Trophoblast cell (in vitro differentiated cells and primary cell): ENCODE measurements around the gene COL4A2.

Experiments used
- DNase-seq, 2 donors: peaks; one replicate each; pipeline ENCODE4 v3.0.0-alpha.2; 2016
- H2AFZ ChIP-seq: 2 replicates; pipeline ENCODE4 v1.6.1; 2013; ENCODE audit warnings: low read length, moderate library complexity, mild to moderate bottlenecking; ENCODE audit not compliant: insufficient read depth, poor library complexity
- H2AK5ac ChIP-seq: 2 replicates; pipeline ENCODE4 v1.6.1; 2013; ENCODE audit warnings: mild to moderate bottlenecking, low read length
- H2BK120ac ChIP-seq: 2 replicates; pipeline ENCODE4 v1.6.1; 2013; ENCODE audit warnings: low read length, mild to moderate bottlenecking, moderate library complexity; ENCODE audit not compliant: insufficient read depth, poor library complexity
- H2BK12ac ChIP-seq: 2 replicates; pipeline ENCODE4 v1.6.1; 2013; ENCODE audit warnings: mild to moderate bottlenecking, low read length, moderate library complexity
- H2BK5ac ChIP-seq: 2 replicates; pipeline ENCODE4 v1.6.1; 2013; ENCODE audit warnings: low read length, low read depth, moderate library complexity, mild to moderate bottlenecking; ENCODE audit not compliant: poor library complexity
- H3K14ac ChIP-seq: 2 replicates; pipeline ENCODE4 v1.6.1; 2013; ENCODE audit warnings: mild to moderate bottlenecking, low read length
- H3K18ac ChIP-seq: 2 replicates; pipeline ENCODE4 v1.6.1; 2013; ENCODE audit warnings: mild to moderate bottlenecking, low read length
- H3K23ac ChIP-seq: 2 replicates; pipeline ENCODE4 v1.6.1; 2013; ENCODE audit warnings: low read length
- H3K27ac ChIP-seq: 2 replicates; pipeline ENCODE4 v1.5.1; 2013; ENCODE audit warnings: low read depth, mild to moderate bottlenecking, inconsistent platforms, low read length, moderate library complexity
- H3K27me3 ChIP-seq: 2 replicates; pipeline ENCODE4 v1.6.1; 2013; ENCODE audit warnings: inconsistent platforms, mild to moderate bottlenecking, low read length, moderate library complexity; ENCODE audit not compliant: insufficient read depth
- H3K36me3 ChIP-seq, 2 experiments: 1 replicate in 1 of 2; 2 replicates in 1 of 2; pipeline ENCODE4 v1.6.1; 2013; ENCODE audit warnings: low read length in 2 of 2, mild to moderate bottlenecking in 2 of 2, moderate library complexity in 1 of 2; ENCODE audit not compliant: insufficient read depth in 2 of 2, control insufficient read depth in 1 of 2
- H3K4ac ChIP-seq: 2 replicates; pipeline ENCODE4 v1.6.1; 2013; ENCODE audit warnings: low read depth, mild to moderate bottlenecking, low read length, moderate library complexity
- H3K4me1 ChIP-seq, 2 experiments: 1 replicate in 1 of 2; 2 replicates in 1 of 2; pipeline ENCODE4 v1.6.1; 2013; ENCODE audit warnings: low read length in 2 of 2, mild to moderate bottlenecking in 2 of 2, moderate library complexity in 1 of 2; ENCODE audit not compliant: insufficient read depth in 2 of 2, control insufficient read depth in 1 of 2
- H3K4me2 ChIP-seq: 2 replicates; pipeline ENCODE4 v1.6.1; 2013; ENCODE audit warnings: inconsistent platforms, mild to moderate bottlenecking, low read length, moderate library complexity
- H3K4me3 ChIP-seq: 2 replicates; pipeline ENCODE4 v1.5.1; 2013; ENCODE audit warnings: mild to moderate bottlenecking, low read depth, low read length, inconsistent platforms
- H3K79me1 ChIP-seq: one replicate; pipeline ENCODE4 v1.6.1; 2013; ENCODE audit warnings: low read length
- H3K79me2 ChIP-seq: 2 replicates; pipeline ENCODE4 v1.6.1; 2013; ENCODE audit warnings: low read length, mild to moderate bottlenecking; ENCODE audit not compliant: control insufficient read depth, insufficient read depth, poor library complexity
- H3K9ac ChIP-seq: 2 replicates; pipeline ENCODE4 v1.6.1; 2013; ENCODE audit warnings: mild to moderate bottlenecking, low read length
- H3K9me3 ChIP-seq: 2 replicates; pipeline ENCODE4 v1.6.1; 2013; ENCODE audit warnings: low read depth, mild to moderate bottlenecking, control low read depth, inconsistent platforms, low read length; ENCODE audit not compliant: insufficient read depth
- H4K12ac ChIP-seq: 2 replicates; pipeline ENCODE4 v1.6.1; 2013; ENCODE audit warnings: low read depth, mild to moderate bottlenecking, low read length, moderate library complexity
- H4K8ac ChIP-seq: 2 replicates; pipeline ENCODE4 v1.6.1; 2013; ENCODE audit warnings: low read depth, mild to moderate bottlenecking, low read length, moderate library complexity
- H4K91ac ChIP-seq: one replicate; pipeline ENCODE4 v1.6.1; 2013; ENCODE audit warnings: low read depth, mild to moderate bottlenecking, low read length, moderate library complexity
- WGBS: extraction: QIAGEN DNeasy Blood & Tissue Kit; methylation state at CpG from one replicate; pipeline ENCODE4 v1.1.7; 2013; ENCODE audit warnings: missing lambda C conversion rate; ENCODE audit not compliant: insufficient read length, insufficient coverage; ENCODE audit errors: extremely low coverage; 5-methylcytosine and 5-hydroxymethylcytosine counted together

Gene COL4A2

GRCh38 chr13:110507678-110508381, 200.7 kb downstream of the COL4A2 start:
- Histone ChIP-seq H3K4ac (no peak overlapping the region), H3K79me2 (no peaks in the 10 kb centered on the region), H3K27me3 (no peaks in the 10 kb centered on the region), H3K23ac (no peak overlapping the region), H3K9me3 (peaks cover 3% of the 10 kb centered on the region), H4K12ac (no peak overlapping the region), H3K4me2 (no peak overlapping the region), H2BK5ac (no peak overlapping the region), H2BK12ac (no peak overlapping the region), H3K9ac (no peak overlapping the region), H3K14ac (no peak overlapping the region), H3K4me1 (peaks cover 7 to 15% of the 10 kb centered on the region in 2 experiments), H3K27ac (no peak overlapping the region), H4K8ac (no peak overlapping the region), H2AFZ (no peak overlapping the region), H3K18ac (no peak overlapping the region), H2AK5ac (no peak overlapping the region), H4K91ac (no peak overlapping the region), H3K36me3 (peaks cover 79 to 83% of the 10 kb centered on the region in 2 experiments), H3K4me3 (no peak overlapping the region), H3K79me1 (peaks cover 7% of the 10 kb centered on the region), H2BK120ac (no peak overlapping the region)
- WGBS = no CpG with 5 or more reads among the region's 23 CpGs
- DNase-seq = peak; percentile 63 to 87

GRCh38 chr13:110509478-110509926, 202.4 kb downstream of the COL4A2 start:
- no peak overlapping the region for H3K14ac ChIP-seq
- no peak overlapping the region for H3K4me3 ChIP-seq
- peaks cover 3% of the 10 kb centered on the region for H3K9me3 ChIP-seq
- no peak overlapping the region for H4K12ac ChIP-seq
- no peak overlapping the region for H2AK5ac ChIP-seq
- no peak overlapping the region for H3K18ac ChIP-seq
- DNase-seq = no peak
- no peak overlapping the region for H4K91ac ChIP-seq
- H2AFZ ChIP-seq = no peak overlapping the region
- peak overlapping the region; percentile 1 for H3K27ac ChIP-seq
- H3K23ac ChIP-seq = no peak overlapping the region
- no peak overlapping the region for H2BK5ac ChIP-seq
- H3K4me1 ChIP-seq = peaks cover 4 to 9% of the 10 kb centered on the region in 2 experiments
- H3K27me3 ChIP-seq = no peaks in the 10 kb centered on the region
- no peak overlapping the region for H3K4me2 ChIP-seq
- H2BK12ac ChIP-seq = no peak overlapping the region
- H3K79me1 ChIP-seq = no peaks in the 10 kb centered on the region
- H3K36me3 ChIP-seq = peaks cover 73 to 79% of the 10 kb centered on the region in 2 experiments
- H3K9ac ChIP-seq = no peak overlapping the region
- H2BK120ac ChIP-seq = no peak overlapping the region
- WGBS = no CpG with 5 or more reads among the region's 4 CpGs
- H3K4ac ChIP-seq = no peak overlapping the region
- no peak overlapping the region for H4K8ac ChIP-seq
- no peaks in the 10 kb centered on the region for H3K79me2 ChIP-seq

GRCh38 chr13:110509971-110510786, 203.1 kb downstream of the COL4A2 start:
- no peak overlapping the region for H3K4ac ChIP-seq
- H3K79me1 ChIP-seq = no peaks in the 10 kb centered on the region
- H3K4me1 ChIP-seq = peaks cover 4 to 9% of the 10 kb centered on the region in 2 experiments
- peaks cover 76 to 83% of the 10 kb centered on the region in 2 experiments for H3K36me3 ChIP-seq
- no peak overlapping the region for H3K23ac ChIP-seq
- no peak overlapping the region for H4K91ac ChIP-seq
- H2AFZ ChIP-seq = no peak overlapping the region
- H4K8ac ChIP-seq = no peak overlapping the region
- WGBS = no CpG with 5 or more reads among the region's 18 CpGs
- H3K27ac ChIP-seq = peak overlapping the region; percentile 1
- DNase-seq = no peak
- H4K12ac ChIP-seq = no peak overlapping the region
- no peak overlapping the region for H2BK12ac ChIP-seq
- peak overlapping the region; percentile 4 for H3K14ac ChIP-seq
- no peaks in the 10 kb centered on the region for H3K79me2 ChIP-seq
- peaks cover 3% of the 10 kb centered on the region for H3K9me3 ChIP-seq
- H3K4me2 ChIP-seq = no peak overlapping the region
- H2AK5ac ChIP-seq = no peak overlapping the region
- H2BK120ac ChIP-seq = no peak overlapping the region
- no peak overlapping the region for H3K18ac ChIP-seq
- peak overlapping the region; percentile 65 for H3K4me3 ChIP-seq
- H3K9ac ChIP-seq = peak overlapping the region; percentile 15
- no peaks in the 10 kb centered on the region for H3K27me3 ChIP-seq
- H2BK5ac ChIP-seq = no peak overlapping the region

- Histone ChIP-seq H4K8ac (no peak overlapping the region), H3K4ac (no peak overlapping the region), H4K91ac (no peak overlapping the region), H3K14ac (no peak overlapping the region), H3K4me2 (no peak overlapping the region), H3K23ac (no peak overlapping the region), H3K9ac (no peak overlapping the region), H2AK5ac (no peak overlapping the region), H2AFZ (no peak overlapping the region), H3K27ac (no peak overlapping the region), H3K9me3 (peaks cover 3% of the 10 kb centered on the region), H3K18ac (no peak overlapping the region), H4K12ac (no peak overlapping the region), H3K79me1 (no peaks in the 10 kb centered on the region), H3K36me3 (peaks cover 61 to 74% of the 10 kb centered on the region in 2 experiments), H2BK120ac (no peak overlapping the region), H3K27me3 (no peaks in the 10 kb centered on the region), H2BK12ac (peak overlapping the region; percentile 15), H3K4me1 (peaks cover 4 to 9% of the 10 kb centered on the region in 2 experiments), H3K79me2 (no peaks in the 10 kb centered on the region), H3K4me3 (no peak overlapping the region), H2BK5ac (no peak overlapping the region)
- DNase-seq = no peak
- WGBS = no CpG with 5 or more reads among the region's 31 CpGs
Measured at GRCh38 chr13:110511509-110512181, 204.6 kb downstream of the COL4A2 start.
